Measurements from ENCODE around the gene SMIM33.

SMIM33 gene

GRCh38 chr5:139470821-139471300 is at the start of gene SMIM33:
Gene SMIM33, plus strand, starts transcription at chr5:139471004. Its CDS starts 118 bp downstream, at chr5:139471122.
- peak; percentile 64 to 65 for DNase-seq

GRCh38 chr5:139422307-139422893 is 48.4 kb upstream of the SMIM33 start:
- DNase-seq, result no peak

- no peak for DNase-seq
These were observed 45.3 kb upstream of the SMIM33 start for GRCh38 chr5:139425497-139425896.

GRCh38 chr5:139426203-139426885 is 44.5 kb upstream of the SMIM33 start:
- DNase-seq, result no peak

GRCh38 chr5:139430015-139430414 is 40.8 kb upstream of the SMIM33 start:
- no peak for DNase-seq

- DNase-seq, result no peak
These were observed 39.1 kb upstream of the SMIM33 start for GRCh38 chr5:139431706-139432105.

- DNase-seq, result no peak
These were observed 35.1 kb upstream of the SMIM33 start for GRCh38 chr5:139435676-139436075.

GRCh38 chr5:139438707-139439012 is 32.1 kb upstream of the SMIM33 start:
- no peak for DNase-seq

GRCh38 chr5:139439013-139439903 is 31.5 kb upstream of the SMIM33 start, which contains the start of gene DNAJC18:
Gene DNAJC18, minus strand, starts transcription at chr5:139439525. Its CDS starts 80 bp downstream, at chr5:139439445.
- peak; percentile 94 to 96 for DNase-seq

- DNase-seq, result peak in 1 of 2 experiments; percentile 16
These were observed 30.4 kb upstream of the SMIM33 start for GRCh38 chr5:139440416-139440815.

GRCh38 chr5:139443831-139444453 is 26.9 kb upstream of the SMIM33 start:
- peak in 1 of 2 experiments; percentile 31 for DNase-seq

GRCh38 chr5:139445325-139446170 is 25.3 kb upstream of the SMIM33 start:
- no peak for DNase-seq

- peak; percentile 67 to 71 for DNase-seq
These were observed 23.6 kb upstream of the SMIM33 start for GRCh38 chr5:139446956-139447779.

- no peak for DNase-seq
These were observed 19.6 kb upstream of the SMIM33 start for GRCh38 chr5:139451176-139451575.

- peak in 1 of 2 experiments; percentile 20 for DNase-seq
These were observed 18.7 kb upstream of the SMIM33 start for GRCh38 chr5:139451878-139452660.

- DNase-seq, result peak in 1 of 2 experiments; percentile 38
These were observed 16.9 kb upstream of the SMIM33 start for GRCh38 chr5:139453683-139454567.

GRCh38 chr5:139454568-139455290 is 16.1 kb upstream of the SMIM33 start:
- no peak for DNase-seq

GRCh38 chr5:139456776-139457175 is 14.0 kb upstream of the SMIM33 start:
- DNase-seq, result peak in 1 of 2 experiments; percentile 33
